Mesothelial cell of epicardium (in vitro differentiated cells): Measurements from ENCODE around the gene SPG11. TPM values are rescaled to one million over a fixed set of nuclear protein-coding genes. Genes with fewer than 3 reads are reported as not detected.

Experiments used
- DNase-seq, 2 experiments: peaks; one replicate each; pipeline ENCODE4 v3.0.0; 2021; ENCODE audit warnings: low spot score in 2 of 2; ENCODE audit not compliant: unreplicated experiment in 2 of 2
- H3K27ac Mint-ChIP-seq: 2 replicates; pipeline ENCODE4 v1.8.0; 2021; ENCODE audit warnings: mixed read lengths
- H3K27me3 Mint-ChIP-seq: 2 replicates; pipeline ENCODE4 v1.8.0; 2021; ENCODE audit warnings: low read depth, mixed read lengths
- H3K36me3 Mint-ChIP-seq: 2 replicates; pipeline ENCODE4 v1.8.0; 2021; ENCODE audit warnings: mixed read lengths
- H3K4me1 Mint-ChIP-seq: 2 replicates; pipeline ENCODE4 v1.8.0; 2021; ENCODE audit warnings: mixed read lengths
- H3K4me3 Mint-ChIP-seq: 2 replicates; pipeline ENCODE4 v1.8.0; 2021; ENCODE audit warnings: mild to moderate bottlenecking, moderate library complexity, mixed read lengths
- H3K9me3 Mint-ChIP-seq: 2 replicates; pipeline ENCODE4 v1.8.0; 2021; ENCODE audit warnings: mixed read lengths
- total RNA-seq: library from RNA; stranded (reverse); gene quantifications from 3 replicates; pipeline ENCODE4 v1.2.1, GENCODE V29; 2021
- TF ChIP-seq, protein P1 (sequence below): fragments of 200-600 bp; sonication (generic); IDR thresholded peaks from one replicate; pipeline ENCODE4 v1.5.0; 2021; ENCODE audit warnings: antibody characterized with exemption; ENCODE audit not compliant: unreplicated experiment

SPG11 gene
- total RNA-seq, 1 donor from 2014 or later: 84.6 TPM

DNA sequence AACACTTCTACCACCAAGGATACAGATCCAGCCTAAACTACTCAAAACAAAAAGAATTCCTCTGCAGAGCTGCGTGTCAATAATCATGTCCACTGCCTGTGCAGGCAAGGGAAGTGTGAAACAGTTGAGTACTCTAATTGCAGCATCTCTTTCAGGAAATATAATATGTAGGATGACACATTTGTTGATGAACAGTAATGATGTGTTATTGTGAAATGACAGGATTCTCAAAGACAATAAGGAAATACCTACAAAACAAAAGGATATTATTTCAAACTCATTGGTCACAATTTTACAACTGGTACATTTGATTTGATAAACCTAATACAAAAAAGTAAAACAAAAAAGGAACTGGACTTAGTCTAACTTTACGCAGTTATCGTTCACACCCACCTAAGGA lies 4.4 kb downstream of the SPG11 start:
- peaks cover 16% of the 10 kb centered on the region for H3K4me1 Mint-ChIP-seq
- H3K9me3 Mint-ChIP-seq: no peaks in the 10 kb centered on the region
- no peak for DNase-seq
- H3K36me3 Mint-ChIP-seq: peaks cover 18% of the 10 kb centered on the region
- H3K27ac Mint-ChIP-seq: no peak overlapping the region
- TF ChIP-seq, protein P1, sequence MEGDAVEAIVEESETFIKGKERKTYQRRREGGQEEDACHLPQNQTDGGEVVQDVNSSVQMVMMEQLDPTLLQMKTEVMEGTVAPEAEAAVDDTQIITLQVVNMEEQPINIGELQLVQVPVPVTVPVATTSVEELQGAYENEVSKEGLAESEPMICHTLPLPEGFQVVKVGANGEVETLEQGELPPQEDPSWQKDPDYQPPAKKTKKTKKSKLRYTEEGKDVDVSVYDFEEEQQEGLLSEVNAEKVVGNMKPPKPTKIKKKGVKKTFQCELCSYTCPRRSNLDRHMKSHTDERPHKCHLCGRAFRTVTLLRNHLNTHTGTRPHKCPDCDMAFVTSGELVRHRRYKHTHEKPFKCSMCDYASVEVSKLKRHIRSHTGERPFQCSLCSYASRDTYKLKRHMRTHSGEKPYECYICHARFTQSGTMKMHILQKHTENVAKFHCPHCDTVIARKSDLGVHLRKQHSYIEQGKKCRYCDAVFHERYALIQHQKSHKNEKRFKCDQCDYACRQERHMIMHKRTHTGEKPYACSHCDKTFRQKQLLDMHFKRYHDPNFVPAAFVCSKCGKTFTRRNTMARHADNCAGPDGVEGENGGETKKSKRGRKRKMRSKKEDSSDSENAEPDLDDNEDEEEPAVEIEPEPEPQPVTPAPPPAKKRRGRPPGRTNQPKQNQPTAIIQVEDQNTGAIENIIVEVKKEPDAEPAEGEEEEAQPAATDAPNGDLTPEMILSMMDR: no peak
- H3K27me3 Mint-ChIP-seq: no peaks in the 10 kb centered on the region
- no peak overlapping the region for H3K4me3 Mint-ChIP-seq

DNA sequence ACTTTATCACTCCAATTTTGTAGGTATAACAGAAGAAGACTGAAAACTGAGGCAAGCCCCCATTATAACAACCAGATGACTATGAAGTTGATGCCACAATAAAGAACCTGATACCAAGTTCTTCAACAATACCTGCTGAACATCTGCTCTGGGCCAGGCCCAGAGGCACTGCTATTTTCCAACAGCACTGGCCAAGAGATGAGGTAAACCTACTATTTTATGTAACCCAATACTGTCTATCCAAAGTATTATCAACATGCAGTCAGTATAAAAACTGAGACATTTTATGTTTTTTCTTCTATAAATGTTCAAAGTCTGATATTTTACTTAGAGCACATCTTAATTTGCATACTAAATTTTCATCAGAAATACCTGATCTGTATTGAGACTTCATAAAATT lies 6.1 kb downstream of the SPG11 start:
- TF ChIP-seq, protein P1: no peak
- DNase-seq: no peak
- no peak overlapping the region for H3K27ac Mint-ChIP-seq
- H3K9me3 Mint-ChIP-seq: no peaks in the 10 kb centered on the region
- H3K36me3 Mint-ChIP-seq: peaks cover 26% of the 10 kb centered on the region
- H3K27me3 Mint-ChIP-seq: no peaks in the 10 kb centered on the region
- H3K4me1 Mint-ChIP-seq: peaks cover 8% of the 10 kb centered on the region
- no peak overlapping the region for H3K4me3 Mint-ChIP-seq

DNA sequence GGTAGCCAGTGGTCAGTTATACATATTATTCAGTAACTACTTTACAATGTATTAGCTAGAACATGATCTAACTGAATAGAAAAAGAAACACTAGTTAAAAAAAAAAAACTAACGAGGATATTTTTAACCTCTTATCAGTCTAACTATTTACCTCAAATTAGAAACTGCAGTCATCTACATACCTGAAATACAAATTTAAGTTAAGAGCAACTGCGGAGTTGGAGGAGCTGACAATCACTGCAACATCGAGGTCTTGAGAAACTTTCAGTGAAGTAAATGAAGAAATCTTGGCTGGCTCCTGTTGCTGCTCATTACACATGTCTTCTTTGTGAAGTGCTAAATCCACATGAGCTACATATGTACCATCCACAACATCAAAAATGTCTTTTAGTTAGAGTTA lies 6.5 kb downstream of the SPG11 start:
- H3K9me3 Mint-ChIP-seq: no peaks in the 10 kb centered on the region
- peaks cover 7% of the 10 kb centered on the region for H3K4me1 Mint-ChIP-seq
- TF ChIP-seq, protein P1: no peak
- DNase-seq: no peak
- no peaks in the 10 kb centered on the region for H3K27me3 Mint-ChIP-seq
- H3K27ac Mint-ChIP-seq: no peak overlapping the region
- peaks cover 28% of the 10 kb centered on the region for H3K36me3 Mint-ChIP-seq
- no peak overlapping the region for H3K4me3 Mint-ChIP-seq

DNA sequence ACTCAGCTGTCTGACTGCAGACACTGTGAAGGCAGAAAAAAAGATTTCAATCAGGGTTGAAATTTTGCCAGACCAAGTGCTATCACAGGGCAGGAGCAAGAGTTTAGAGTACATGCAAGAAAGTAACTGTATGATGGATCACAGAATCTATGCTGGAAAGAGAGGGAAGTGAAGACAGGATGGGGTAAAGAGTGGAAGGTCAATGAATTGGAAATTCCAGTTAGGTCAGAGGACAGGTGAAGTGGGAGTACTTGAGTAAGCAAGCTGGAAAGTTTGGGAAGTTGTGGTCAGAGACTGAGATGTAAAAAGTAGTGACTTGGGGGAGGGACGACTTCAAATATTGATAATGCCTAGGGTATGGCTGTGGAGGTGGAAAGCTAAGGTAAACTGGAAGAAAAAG lies 7.2 kb downstream of the SPG11 start:
- no peak overlapping the region for H3K27ac Mint-ChIP-seq
- H3K4me3 Mint-ChIP-seq: no peak overlapping the region
- no peaks in the 10 kb centered on the region for H3K27me3 Mint-ChIP-seq
- TF ChIP-seq, protein P1: no peak
- no peak for DNase-seq
- peaks cover 33% of the 10 kb centered on the region for H3K36me3 Mint-ChIP-seq
- peaks cover 3% of the 10 kb centered on the region for H3K4me1 Mint-ChIP-seq
- no peaks in the 10 kb centered on the region for H3K9me3 Mint-ChIP-seq

DNA sequence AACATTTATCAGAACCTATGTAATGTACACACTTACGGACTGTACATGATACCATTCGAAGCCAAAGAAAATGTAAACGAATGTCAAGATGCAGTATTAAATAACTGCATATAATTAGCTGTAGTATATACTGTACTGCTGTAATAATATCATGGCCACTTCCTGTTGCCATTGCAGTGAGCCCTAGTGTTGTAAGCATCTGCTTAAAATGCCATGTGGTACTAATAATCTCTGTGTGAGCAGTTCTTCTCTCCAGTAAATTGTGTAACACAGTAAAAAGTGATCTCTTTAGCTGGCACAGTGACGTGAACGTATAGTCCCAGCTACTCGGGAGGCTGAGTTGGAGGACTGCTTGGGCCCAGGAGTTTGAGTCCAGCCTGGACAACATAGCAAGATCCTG lies 8.6 kb downstream of the SPG11 start:
- H3K27me3 Mint-ChIP-seq: no peaks in the 10 kb centered on the region
- no peak overlapping the region for H3K27ac Mint-ChIP-seq
- TF ChIP-seq, protein P1: no peak
- DNase-seq: no peak
- H3K36me3 Mint-ChIP-seq: peaks cover 36% of the 10 kb centered on the region
- no peak overlapping the region for H3K4me3 Mint-ChIP-seq
- no peaks in the 10 kb centered on the region for H3K4me1 Mint-ChIP-seq
- no peaks in the 10 kb centered on the region for H3K9me3 Mint-ChIP-seq

DNA sequence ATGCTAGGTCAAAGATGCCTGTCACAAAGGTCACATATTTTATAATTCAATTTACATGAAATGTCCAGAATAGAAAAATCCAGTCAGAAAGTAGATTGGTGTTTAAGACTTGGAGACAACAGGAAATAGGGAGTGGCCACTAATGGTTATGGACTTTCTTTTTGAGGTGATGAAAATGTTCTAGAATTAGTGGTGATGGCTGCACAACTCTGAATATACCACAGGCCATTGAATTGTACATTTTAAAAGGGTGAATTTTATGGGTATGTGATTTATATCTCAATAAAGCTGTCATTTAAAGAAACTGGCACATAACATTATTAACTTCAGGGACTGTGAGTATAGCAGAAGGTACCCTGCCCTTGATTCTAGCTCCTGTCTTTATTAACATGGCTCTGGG lies 15.8 kb downstream of the SPG11 start:
- TF ChIP-seq, protein P1: no peak
- Mint-ChIP-seq H3K4me3 (no peak overlapping the region), H3K27me3 (no peaks in the 10 kb centered on the region), H3K27ac (no peak overlapping the region), H3K36me3 (peaks cover 56% of the 10 kb centered on the region), H3K9me3 (peaks cover 22% of the 10 kb centered on the region), H3K4me1 (no peaks in the 10 kb centered on the region)
- DNase-seq: no peak
